T-helper 2 cell treated with Interferon-gamma antibody and Interleukin-4, amounts not matched to agents 5 μg/mL and 100 μg/mL, for 36 hours (primary cell): ENCODE results near the gene PIEZO2.

Experiments used
- DNase-seq: peaks from one replicate; pipeline ENCODE4 v3.0.0; 2021; ENCODE audit warnings: low spot score
- H3K27ac Mint-ChIP-seq: one replicate; pipeline ENCODE4 v1.8.0; 2021; ENCODE audit warnings: mild to moderate bottlenecking, mixed read lengths
- H3K27me3 Mint-ChIP-seq: one replicate; pipeline ENCODE4 v1.8.0; 2021; ENCODE audit warnings: low read depth, mixed read lengths
- H3K36me3 Mint-ChIP-seq: one replicate; pipeline ENCODE4 v1.8.0; 2021; ENCODE audit warnings: low read depth, mixed read lengths
- H3K4me1 Mint-ChIP-seq: one replicate; pipeline ENCODE4 v1.8.0; 2021; ENCODE audit warnings: low read depth, mixed read lengths
- H3K4me3 Mint-ChIP-seq: one replicate; pipeline ENCODE4 v1.8.0; 2022; ENCODE audit warnings: mild to moderate bottlenecking, moderate library complexity, mixed read lengths
- H3K9me3 Mint-ChIP-seq: one replicate; pipeline ENCODE4 v1.8.0; 2021; ENCODE audit warnings: mixed read lengths

PIEZO2 gene

GRCh38 chr18:11002796-11003195, 146.6 kb downstream of the PIEZO2 start:
- H3K27ac Mint-ChIP-seq = no peak overlapping the region
- no peaks in the 10 kb centered on the region for H3K36me3 Mint-ChIP-seq
- H3K4me3 Mint-ChIP-seq = no peak overlapping the region
- H3K27me3 Mint-ChIP-seq = no peaks in the 10 kb centered on the region
- DNase-seq = no peak
- no peaks in the 10 kb centered on the region for H3K4me1 Mint-ChIP-seq
- H3K9me3 Mint-ChIP-seq = peaks cover 4% of the 10 kb centered on the region

- no peaks in the 10 kb centered on the region for H3K27me3 Mint-ChIP-seq
- no peak for DNase-seq
These were observed 147.1 kb downstream of the PIEZO2 start for GRCh38 chr18:11002277-11002676.

GRCh38 chr18:11000071-11000470, 149.3 kb downstream of the PIEZO2 start:
- no peak for DNase-seq
- Mint-ChIP-seq H3K27me3 (no peaks in the 10 kb centered on the region), H3K4me1 (no peaks in the 10 kb centered on the region), H3K36me3 (no peaks in the 10 kb centered on the region), H3K4me3 (no peak overlapping the region), H3K27ac (no peak overlapping the region), H3K9me3 (peaks cover 20% of the 10 kb centered on the region)

More at GRCh38 chr18:11002277-11002676, 147.1 kb downstream of the PIEZO2 start:
- Mint-ChIP-seq H3K4me3 (no peak overlapping the region), H3K27ac (no peak overlapping the region), H3K36me3 (no peaks in the 10 kb centered on the region), H3K9me3 (peaks cover 8% of the 10 kb centered on the region), H3K4me1 (no peaks in the 10 kb centered on the region)

GRCh38 chr18:10997885-10998284, 151.5 kb downstream of the PIEZO2 start:
- H3K27me3 Mint-ChIP-seq = no peaks in the 10 kb centered on the region
- no peak overlapping the region for H3K27ac Mint-ChIP-seq
- peaks cover 25% of the 10 kb centered on the region for H3K9me3 Mint-ChIP-seq
- H3K36me3 Mint-ChIP-seq = no peaks in the 10 kb centered on the region
- no peak for DNase-seq
- H3K4me1 Mint-ChIP-seq = no peaks in the 10 kb centered on the region
- H3K4me3 Mint-ChIP-seq = no peak overlapping the region

GRCh38 chr18:10995550-10995949, 153.8 kb downstream of the PIEZO2 start:
- DNase-seq = no peak
- H3K4me1 Mint-ChIP-seq = no peaks in the 10 kb centered on the region
- H3K9me3 Mint-ChIP-seq = peaks cover 25% of the 10 kb centered on the region
- no peak overlapping the region for H3K27ac Mint-ChIP-seq
- no peaks in the 10 kb centered on the region for H3K36me3 Mint-ChIP-seq
- no peak overlapping the region for H3K4me3 Mint-ChIP-seq
- H3K27me3 Mint-ChIP-seq = no peaks in the 10 kb centered on the region

GRCh38 chr18:10989486-10989885, 159.9 kb downstream of the PIEZO2 start:
- Mint-ChIP-seq H3K4me3 (no peak overlapping the region), H3K9me3 (peaks cover 12% of the 10 kb centered on the region), H3K36me3 (no peaks in the 10 kb centered on the region), H3K27ac (no peak overlapping the region), H3K4me1 (no peaks in the 10 kb centered on the region), H3K27me3 (no peaks in the 10 kb centered on the region)
- DNase-seq = no peak

GRCh38 chr18:10985689-10986088, 163.7 kb downstream of the PIEZO2 start:
- no peak overlapping the region for H3K4me3 Mint-ChIP-seq
- H3K36me3 Mint-ChIP-seq = no peaks in the 10 kb centered on the region
- no peaks in the 10 kb centered on the region for H3K4me1 Mint-ChIP-seq
- no peak overlapping the region for H3K27ac Mint-ChIP-seq
- peaks cover 15% of the 10 kb centered on the region for H3K9me3 Mint-ChIP-seq
- no peaks in the 10 kb centered on the region for H3K27me3 Mint-ChIP-seq
- DNase-seq = no peak

- H3K4me3 Mint-ChIP-seq = no peak overlapping the region
- no peak for DNase-seq
- peaks cover 6% of the 10 kb centered on the region for H3K9me3 Mint-ChIP-seq
- no peaks in the 10 kb centered on the region for H3K36me3 Mint-ChIP-seq
- H3K27ac Mint-ChIP-seq = no peak overlapping the region
- H3K27me3 Mint-ChIP-seq = no peaks in the 10 kb centered on the region
- no peaks in the 10 kb centered on the region for H3K4me1 Mint-ChIP-seq
These were observed 170.0 kb downstream of the PIEZO2 start for GRCh38 chr18:10979411-10979810.

GRCh38 chr18:10977042-10977441, 172.3 kb downstream of the PIEZO2 start:
- Mint-ChIP-seq H3K27ac (no peak overlapping the region), H3K36me3 (no peaks in the 10 kb centered on the region), H3K4me1 (no peaks in the 10 kb centered on the region), H3K27me3 (no peaks in the 10 kb centered on the region), H3K4me3 (no peak overlapping the region), H3K9me3 (no peaks in the 10 kb centered on the region)
- no peak for DNase-seq

GRCh38 chr18:10973567-10974203, 175.7 kb downstream of the PIEZO2 start:
- Mint-ChIP-seq H3K27ac (no peak overlapping the region), H3K9me3 (no peaks in the 10 kb centered on the region), H3K4me1 (no peaks in the 10 kb centered on the region), H3K36me3 (no peaks in the 10 kb centered on the region), H3K27me3 (no peaks in the 10 kb centered on the region), H3K4me3 (no peak overlapping the region)
- no peak for DNase-seq

GRCh38 chr18:10971717-10972116, 177.7 kb downstream of the PIEZO2 start:
- no peak for DNase-seq
- Mint-ChIP-seq H3K9me3 (peaks cover 6% of the 10 kb centered on the region), H3K36me3 (no peaks in the 10 kb centered on the region), H3K27ac (no peak overlapping the region), H3K4me1 (no peaks in the 10 kb centered on the region), H3K4me3 (no peak overlapping the region), H3K27me3 (no peaks in the 10 kb centered on the region)

- H3K4me1 Mint-ChIP-seq = no peaks in the 10 kb centered on the region
- no peak for DNase-seq
- H3K36me3 Mint-ChIP-seq = no peaks in the 10 kb centered on the region
- no peak overlapping the region for H3K27ac Mint-ChIP-seq
- peaks cover 6% of the 10 kb centered on the region for H3K9me3 Mint-ChIP-seq
- H3K27me3 Mint-ChIP-seq = no peaks in the 10 kb centered on the region
- H3K4me3 Mint-ChIP-seq = no peak overlapping the region
These were observed 184.2 kb downstream of the PIEZO2 start for GRCh38 chr18:10965119-10965518.

- DNase-seq = no peak
- Mint-ChIP-seq H3K27ac (no peak overlapping the region), H3K27me3 (no peaks in the 10 kb centered on the region), H3K4me3 (no peak overlapping the region), H3K36me3 (no peaks in the 10 kb centered on the region), H3K4me1 (no peaks in the 10 kb centered on the region), H3K9me3 (no peaks in the 10 kb centered on the region)
These were observed 195.7 kb downstream of the PIEZO2 start for GRCh38 chr18:10953672-10954071.

- no peaks in the 10 kb centered on the region for H3K27me3 Mint-ChIP-seq
- no peaks in the 10 kb centered on the region for H3K4me1 Mint-ChIP-seq
- H3K36me3 Mint-ChIP-seq = no peaks in the 10 kb centered on the region
- H3K27ac Mint-ChIP-seq = no peak overlapping the region
- H3K4me3 Mint-ChIP-seq = no peak overlapping the region
- DNase-seq = no peak
- no peaks in the 10 kb centered on the region for H3K9me3 Mint-ChIP-seq
These were observed 197.5 kb downstream of the PIEZO2 start for GRCh38 chr18:10951631-10952544.
